ENCODE results near the gene PTGFR.

- TF ChIP-seq CTCF (conservative IDR thresholded peaks at IDR 0.05; ENCODE audit: low read depth, low read length) (no peak), RFX5 (IDR thresholded peaks at IDR 0.05; ENCODE audit: low read depth, low read length) (no peak), POLR2A (IDR thresholded peaks at IDR 0.05; ENCODE audit: low read depth, low read length) (no peak), RCOR1 (IDR thresholded peaks at IDR 0.05; ENCODE audit: insufficient replicate concordance, low read length) (no peak), CHD1 (IDR thresholded peaks at IDR 0.05; ENCODE audit: low read depth, low read length) (no peak), RAD21 (IDR thresholded peaks at IDR 0.05; ENCODE audit: low read length) (no peak)
Measured at GRCh38 chr1:78554840-78555239, 64.1 kb downstream of the PTGFR start.

Measured in IMR-90 (cell line).